KG1 (cell line): Measurements from ENCODE around the gene LDAF1.

Experiments
- DNase-seq: peaks from one replicate; lab custom pipeline; 2025; lab: John Stamatoyannopoulos, UW

LDAF1 gene

DNA sequence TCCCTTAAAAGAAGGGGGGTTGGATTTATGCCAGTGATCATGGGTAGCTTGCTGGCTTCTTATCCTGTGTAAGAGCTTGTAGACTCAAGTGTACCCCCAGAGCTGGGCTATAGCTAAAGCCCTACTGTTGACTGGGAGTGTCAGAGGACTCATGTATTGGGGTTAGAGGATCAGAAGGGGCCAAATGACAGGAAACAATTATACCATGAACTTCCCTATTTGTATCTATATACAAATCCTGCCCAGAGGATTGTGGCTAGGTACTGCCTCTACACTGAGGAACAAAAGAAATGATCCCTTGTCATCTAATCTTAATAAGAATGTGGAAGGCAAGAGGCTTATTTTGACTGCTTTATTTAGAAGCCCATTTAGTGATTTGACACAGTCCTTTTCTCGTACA is 38.6 kb downstream of the LDAF1 start:
- DNase-seq, result no peak

DNA sequence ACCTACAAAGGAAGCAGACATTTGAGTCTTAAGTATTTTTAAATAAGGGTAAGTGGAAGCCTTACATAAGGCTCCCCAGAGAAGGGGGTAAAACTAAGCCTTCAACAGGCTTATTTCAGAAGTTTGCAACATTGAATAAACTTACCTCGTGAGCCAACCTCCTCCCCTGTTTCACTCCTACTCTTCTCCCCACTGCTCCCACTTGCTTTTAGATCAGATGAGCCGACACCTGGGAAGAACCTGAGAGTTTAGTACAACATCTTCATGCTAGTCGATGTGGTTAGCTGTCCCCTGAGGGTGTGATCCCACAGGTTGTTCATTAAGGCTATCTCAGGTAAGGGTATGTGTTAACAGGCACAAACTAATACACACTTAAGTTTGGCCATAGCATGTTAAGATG is 39.1 kb downstream of the LDAF1 start:
- DNase-seq, result no peak

DNA sequence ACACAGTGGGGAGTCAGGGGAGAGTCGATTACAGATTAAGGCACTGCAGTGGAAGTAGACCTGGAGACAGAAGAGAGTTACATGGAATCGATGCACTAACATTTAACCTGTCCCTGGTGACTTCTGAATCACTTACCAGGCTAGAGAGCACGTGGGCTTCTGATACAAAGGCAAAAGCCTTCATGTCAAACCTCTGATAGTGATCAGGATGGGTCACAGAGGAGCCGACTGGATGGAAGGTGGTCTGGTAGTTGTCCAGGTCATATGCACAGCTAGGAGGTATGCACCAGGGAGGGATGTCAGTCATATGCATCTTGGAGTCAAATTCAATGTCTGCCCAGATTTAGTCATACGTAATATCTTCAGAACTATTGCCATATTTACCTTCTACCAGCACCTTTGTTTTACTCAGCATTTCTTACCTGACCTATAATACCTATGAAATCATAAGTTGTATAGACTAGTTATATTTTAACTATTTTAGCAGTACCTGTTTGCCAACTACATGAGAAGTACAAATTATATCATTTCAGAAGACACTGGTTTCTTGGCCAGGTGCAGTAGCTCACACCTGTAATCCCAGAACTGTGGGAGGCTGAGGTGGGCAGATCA is 41.2 kb downstream of the LDAF1 start:
- DNase-seq, result no peak

DNA sequence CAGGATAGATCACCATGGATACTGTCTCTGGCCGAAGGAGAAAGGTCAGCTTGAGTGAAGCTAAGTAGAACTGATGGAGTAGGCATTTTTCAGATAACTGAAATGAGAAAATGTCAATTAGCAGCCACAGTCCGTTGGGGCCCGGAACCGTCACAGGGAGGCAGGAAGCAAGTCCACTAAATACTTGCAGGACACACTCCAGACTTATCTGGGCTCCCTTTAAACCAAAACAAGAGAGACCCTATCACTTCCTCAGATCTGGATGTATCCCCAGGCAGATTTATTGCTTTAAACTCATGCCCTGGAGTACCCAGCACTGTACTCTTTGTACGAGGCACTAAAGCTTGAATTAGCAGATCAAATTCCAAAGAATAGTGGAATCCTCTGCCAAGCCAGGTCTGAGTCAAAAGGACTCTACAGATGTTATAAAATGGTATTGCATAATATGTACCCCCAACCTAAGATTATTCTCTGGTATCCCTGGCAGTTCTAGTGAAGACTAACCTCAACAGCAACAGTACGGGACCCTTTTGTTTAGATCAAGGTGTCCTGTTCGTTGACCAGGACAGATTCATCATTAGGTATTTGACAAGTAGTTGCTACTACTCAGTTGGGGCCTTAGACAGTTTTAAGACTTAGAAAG is 44.8 kb downstream of the LDAF1 start:
- no peak for DNase-seq

DNA sequence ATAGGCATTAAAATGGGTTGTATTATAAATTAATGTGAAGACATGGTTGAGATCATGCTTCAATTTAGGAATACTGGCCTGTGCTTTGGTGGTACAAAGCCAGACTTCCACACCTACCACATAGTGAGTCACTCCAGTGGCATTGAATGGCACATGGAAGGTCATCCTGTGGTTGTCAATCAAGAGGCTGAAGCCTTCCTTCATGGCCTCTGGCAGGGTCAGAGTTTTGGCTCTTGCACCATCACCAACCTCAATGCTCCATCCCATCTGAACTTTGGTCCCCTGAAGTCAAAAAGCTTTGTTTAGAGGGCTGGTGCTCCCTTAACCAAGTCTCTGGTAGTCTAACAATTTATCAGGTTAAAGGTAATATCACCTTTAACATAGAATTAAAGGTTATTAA is 46.8 kb downstream of the LDAF1 start:
- DNase-seq, result no peak

DNA sequence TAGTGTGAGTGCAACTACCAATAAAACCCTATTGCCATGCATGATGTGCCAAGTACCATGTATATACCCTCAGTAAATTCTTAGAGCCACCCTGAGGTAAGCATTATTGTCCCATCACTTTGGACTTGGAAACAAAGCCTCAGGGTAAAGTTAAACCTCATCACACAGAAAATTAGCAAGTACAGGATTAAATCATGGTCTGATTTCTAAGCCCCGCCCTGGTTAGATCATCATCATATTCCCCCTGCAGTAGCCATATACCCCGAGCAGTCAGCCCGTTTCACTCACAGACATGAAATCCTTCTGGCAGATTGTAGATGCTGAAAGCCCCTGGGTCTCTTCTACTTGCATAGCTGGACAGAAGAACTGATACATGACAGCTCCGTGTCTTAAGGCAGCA is 48.1 kb downstream of the LDAF1 start:
- no peak for DNase-seq

DNA sequence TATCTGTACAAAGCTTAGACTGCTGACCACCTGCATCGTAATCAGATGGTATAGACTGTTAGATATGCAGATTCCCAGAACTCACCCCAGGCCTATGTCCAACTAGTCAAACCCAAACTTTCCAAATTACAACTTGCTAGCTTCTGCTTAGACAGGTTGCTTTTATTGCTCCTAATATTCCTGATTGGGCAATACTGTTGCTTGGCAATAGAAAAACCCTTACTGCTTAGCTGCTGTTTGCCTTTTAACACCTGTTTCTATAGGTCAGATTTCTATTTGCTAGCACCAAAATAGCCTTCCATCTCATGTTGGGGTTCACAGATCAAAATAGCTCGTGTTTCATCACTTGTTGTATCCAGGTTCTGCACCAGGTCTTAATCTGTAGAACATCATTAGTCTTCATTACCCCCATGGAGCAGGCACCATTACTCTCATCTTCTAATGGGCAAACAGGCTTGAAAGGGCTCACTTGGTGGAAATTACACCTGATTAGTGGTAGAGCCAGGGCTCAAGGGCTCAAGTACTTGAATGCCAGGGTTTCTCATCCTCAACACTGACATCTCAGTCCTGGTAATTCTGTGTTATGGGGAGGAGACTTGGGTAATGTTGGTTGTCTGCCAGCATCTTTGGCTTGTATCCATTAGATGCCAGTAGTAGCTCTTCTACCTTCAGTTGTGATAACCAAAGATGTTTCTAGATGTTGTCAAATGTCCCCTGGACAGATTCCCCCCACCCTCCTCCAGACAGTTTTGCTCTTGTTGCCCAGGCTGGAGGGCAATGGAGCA is 50.2 kb downstream of the LDAF1 start:
- DNase-seq, result no peak

DNA sequence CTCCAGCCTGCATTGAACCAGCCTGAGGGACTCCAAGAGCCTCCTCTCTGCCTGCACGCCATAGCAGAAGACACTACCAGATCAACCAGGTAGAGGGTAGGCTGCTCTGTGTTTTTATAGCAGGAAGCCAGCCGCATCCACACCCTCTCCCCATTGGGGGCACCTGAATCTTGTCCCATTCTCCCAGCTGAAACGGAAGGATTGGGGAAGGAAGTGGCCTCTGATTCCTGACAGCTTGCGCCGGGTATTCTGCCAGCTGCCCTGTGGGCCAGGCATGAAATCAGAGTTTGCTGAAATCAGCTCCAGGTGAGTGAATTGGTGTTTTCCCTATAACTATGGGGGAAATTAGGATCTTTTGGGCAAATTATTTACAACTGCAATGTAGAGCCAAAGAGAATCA is 53.0 kb downstream of the LDAF1 start, which contains the start of gene ZP2:
ZP2 (minus strand) TSS at position 89 of the 400 bp plus-strand sequence; CDS start at position 62, 27 bp downstream.
- DNase-seq, result no peak

DNA sequence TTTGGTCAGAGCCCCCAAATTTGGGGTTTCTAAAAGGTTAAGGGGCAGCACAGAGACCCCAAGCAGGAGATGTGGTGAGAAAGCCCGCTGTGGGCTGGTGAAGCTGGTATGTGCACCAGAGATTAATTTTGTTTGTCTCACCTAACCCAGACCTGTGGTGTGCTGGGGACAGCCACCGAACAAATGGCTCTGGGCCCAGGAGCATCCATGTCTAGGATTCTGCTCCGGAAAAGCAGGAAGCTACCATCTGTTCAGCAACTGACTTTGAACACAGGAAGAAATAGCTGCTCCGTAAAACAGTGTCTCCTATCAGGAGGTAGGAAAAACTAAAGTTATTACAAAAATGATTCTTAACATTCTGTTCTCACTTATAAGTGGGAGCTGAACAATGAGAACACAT is 55.6 kb downstream of the LDAF1 start:
- no peak for DNase-seq

DNA sequence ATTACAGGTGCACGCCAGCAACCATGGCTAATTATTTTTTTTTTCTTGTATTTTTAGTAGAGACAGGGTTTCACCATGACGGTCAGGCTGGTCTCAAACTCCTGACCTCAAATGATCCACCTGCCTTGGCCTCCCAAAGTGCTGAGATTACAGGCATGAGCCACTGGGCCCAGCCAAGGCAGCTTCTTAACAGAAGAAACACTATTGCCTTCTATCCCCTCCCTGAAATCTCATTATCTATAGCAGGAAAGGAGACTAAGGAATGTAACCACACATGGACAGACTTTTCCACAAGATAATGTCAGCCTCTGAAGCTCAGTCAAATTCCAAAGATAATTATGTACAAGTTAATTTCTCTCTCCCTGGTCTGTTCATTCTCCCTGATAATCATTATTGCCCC is 58.6 kb downstream of the LDAF1 start:
- DNase-seq, result no peak

DNA sequence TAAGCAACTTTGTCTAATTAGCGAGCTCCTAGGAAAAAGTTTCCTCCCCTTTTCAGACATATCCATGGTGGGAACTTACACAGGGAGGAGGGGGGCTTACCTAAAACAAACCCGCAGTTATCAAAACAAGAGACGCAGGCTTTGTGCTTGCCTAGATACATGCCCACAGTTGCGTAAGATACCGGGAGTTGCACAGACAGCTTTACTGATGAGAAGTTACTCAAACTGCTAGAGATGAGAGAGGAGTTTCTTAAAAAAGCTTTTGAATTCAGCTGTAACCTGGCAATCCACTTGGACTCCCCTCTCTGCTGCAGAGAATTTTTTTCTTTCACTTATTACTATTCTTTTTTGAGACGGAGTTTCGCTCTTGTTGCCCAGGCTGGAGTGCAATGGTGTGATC is 59.7 kb downstream of the LDAF1 start:
- DNase-seq, result no peak

DNA sequence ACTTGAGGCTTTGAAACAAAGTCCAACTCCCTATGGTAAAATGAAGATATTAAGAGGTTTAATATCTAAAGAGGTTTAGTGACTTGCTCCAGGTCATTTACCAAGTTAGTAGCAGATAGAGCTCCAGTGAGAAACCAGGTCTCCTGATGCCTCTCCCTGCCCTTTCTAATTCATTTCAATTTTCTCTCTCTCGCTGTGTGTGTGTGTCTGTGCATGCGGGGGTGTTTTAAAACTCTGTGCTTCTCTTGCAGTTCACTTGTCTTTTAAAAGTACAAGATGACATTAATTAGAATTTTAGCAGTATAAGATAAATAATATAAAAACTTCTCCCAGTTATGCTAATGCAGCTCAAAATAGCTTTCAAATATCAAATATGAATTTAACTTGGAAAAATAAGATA is 61.1 kb downstream of the LDAF1 start:
- DNase-seq, result no peak

DNA sequence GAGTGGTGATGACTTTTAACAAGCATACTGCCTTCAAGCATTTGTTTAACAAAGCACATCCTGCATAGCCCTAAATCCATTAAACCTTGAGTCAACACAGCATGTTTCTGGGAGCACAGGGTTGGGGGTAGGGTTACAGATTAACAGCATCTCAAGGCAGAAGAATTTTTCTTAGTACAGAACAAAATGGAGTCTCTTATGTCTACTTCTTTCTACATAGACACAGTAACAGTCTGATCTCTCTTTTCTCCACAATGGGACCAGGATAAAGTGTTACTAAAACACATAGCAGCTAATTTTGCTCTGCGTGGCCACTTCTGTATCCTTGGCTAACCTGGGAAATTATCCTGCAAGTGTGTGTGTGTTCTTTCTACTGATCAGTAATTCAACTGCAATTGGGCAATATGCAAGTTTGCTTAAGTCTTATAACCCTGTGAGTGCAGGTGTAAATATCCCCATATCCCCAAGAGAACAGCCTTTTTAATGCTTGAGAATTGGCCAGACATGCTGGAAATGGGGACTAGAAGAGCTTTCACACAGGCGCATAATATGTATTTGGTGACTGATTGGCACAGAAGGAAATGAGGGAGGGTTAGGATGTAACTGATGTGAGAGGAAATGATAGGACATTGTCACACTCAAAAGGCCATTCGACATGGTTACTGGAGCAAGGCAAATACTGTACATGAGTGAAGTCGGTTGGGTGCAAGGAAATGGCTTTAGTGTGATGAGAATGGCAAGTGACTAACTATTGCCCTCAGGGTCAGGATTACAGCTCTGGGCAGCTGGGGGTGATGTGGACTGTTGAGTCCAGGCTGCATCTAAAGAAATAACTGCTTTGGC is 64.2 kb downstream of the LDAF1 start:
- no peak for DNase-seq

DNA sequence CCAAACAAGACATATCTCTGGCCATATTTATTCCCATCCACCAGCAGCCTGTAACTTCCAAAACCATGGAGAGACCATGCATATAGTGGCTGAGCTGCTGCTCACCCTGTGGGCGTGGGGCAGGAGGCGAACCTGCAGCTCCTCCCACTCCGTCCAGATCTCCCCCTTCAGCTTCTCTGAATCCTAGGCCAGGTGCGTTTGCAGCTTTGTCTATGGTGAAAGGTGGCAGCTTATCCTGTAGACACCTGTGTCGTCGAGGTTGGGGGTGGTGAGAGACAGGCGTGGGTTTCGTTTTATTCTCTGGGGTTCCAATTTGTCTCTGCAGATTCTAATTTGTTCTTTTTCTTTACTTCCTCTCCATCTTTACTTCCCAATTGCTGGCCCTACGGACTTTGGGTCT is 65.3 kb downstream of the LDAF1 start:
- no peak for DNase-seq

DNA sequence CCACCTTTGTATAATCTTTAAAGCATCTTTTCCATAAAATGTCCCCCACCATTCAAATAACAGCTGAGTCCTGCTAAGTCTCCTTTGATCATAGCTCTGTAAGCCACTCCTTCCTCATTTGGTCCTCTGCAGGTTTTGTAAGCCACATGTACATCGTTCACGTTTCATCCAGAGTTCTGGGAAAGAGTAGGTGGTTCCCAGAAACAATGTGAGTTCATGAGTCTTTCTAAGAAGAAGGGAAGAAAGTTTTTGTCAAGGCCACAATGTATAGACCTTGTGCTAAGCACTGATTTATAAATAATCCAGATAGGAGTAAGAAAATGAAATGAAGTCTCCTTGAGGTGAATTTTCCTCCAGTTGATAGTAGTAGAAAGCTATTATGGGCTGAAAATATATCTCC is 66.3 kb downstream of the LDAF1 start:
- no peak for DNase-seq

DNA sequence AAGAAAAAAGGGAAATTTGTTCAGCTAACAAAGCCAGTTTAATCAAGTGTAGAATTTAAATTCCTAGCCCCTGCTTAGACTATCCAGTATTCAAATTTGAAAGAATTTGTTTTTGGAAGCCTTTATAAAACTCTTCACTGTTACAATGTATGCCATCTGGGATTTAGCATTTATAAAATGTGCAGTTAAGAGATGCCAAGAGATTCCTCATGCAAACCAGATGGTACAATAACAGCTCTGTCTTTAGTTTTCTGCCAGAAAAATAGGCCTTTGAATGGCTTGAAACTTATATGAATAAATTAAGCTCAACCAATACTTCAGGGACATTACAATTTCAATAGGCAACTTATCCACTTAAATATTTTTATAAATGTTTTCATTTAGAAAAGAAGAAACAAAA is 68.3 kb downstream of the LDAF1 start:
- no peak for DNase-seq

DNA sequence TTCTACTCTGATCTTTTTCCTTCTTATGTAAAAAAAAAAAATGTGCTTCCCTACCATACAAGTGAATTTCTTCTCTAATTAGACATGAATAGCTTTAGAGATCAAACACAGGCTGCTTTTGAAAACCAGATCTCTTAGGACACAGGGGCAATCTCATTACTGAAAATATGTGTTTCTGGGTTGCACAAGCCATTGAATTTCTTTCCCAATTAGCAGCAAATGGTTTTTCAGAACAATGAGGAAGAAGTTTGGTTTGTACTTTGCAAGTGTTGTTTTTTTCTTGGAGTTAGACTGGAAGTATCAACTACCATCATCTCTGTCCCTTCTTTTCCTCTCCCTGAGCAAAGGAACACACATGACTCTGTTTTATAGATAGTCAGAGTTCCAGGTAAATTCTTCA is 69.4 kb downstream of the LDAF1 start:
- DNase-seq, result no peak

DNA sequence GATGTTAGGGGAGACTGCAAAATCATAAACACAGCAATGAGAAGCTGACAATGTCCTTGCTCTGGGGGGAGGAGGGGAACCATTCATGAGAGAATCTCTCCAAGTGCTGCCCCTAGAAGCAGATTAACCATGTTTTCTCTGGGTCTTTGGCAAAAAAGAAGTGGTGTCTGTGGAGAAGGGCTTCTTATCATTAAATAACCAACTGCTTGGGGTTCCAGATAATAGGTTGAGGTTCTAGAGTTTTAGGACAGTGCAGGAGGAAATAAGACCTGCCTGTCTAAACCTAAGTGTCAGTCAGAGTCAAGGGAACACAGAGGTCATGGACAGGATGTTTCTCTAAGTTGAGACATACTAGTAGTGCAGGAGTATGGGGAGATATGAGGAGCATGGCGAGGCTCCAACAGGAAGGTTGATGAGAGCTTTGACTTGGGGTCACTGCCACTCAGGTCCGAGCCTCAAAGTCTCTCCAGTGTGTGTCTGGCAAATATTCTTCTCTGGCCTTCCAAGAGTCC is 69.9 kb downstream of the LDAF1 start:
- no peak for DNase-seq
